ENCODE results near the gene TRERF1. TPM values are rescaled to one million over a fixed set of nuclear protein-coding genes. Genes with fewer than 3 reads are reported as not detected.

The TRERF1 gene
- total RNA-seq, 6 experiments from 2014 or later: 0.29 to 1.2 (median 0.60) TPM

DNA sequence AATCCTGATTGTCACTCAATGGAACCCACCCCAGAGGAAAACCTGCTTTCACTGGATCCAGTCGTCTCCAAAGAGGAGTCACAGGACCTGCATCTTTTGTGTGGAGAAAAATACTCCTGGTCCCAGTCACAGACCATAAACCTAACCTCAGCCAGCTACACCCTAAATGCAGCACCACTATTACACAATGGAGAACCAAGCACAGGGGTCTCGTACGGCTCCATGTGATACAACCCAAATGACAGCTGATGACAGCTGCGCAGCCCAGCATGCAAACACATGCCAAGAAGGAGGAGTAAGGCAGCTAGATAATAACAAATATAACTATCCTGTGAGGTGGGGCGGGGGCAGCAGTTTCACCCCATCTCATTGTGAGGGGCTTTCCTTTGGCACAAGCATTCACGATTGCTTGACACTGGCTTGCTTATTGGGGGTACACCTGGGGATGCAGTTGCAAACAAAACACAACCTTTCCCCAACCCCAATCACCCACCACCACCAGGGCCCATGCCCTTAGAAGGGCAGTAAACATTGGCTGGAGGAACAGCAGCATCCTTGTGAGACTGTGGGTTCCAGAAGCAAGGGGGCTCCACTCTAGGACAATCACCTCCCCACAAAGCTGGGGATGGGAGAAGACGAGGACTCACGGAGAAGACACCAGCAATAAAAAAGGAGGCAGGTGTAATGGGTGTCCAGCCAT is 51.5 kb downstream of the TRERF1 start:
- Histone ChIP-seq H3K27me3 (no peaks in the 10 kb centered on the region), H3K36me3 (no peaks in the 10 kb centered on the region), H3K9me3 (no peaks in the 10 kb centered on the region), H3K27ac (no peak overlapping the region), H3K4me3 (no peak overlapping the region), H3K4me1 (no peaks in the 10 kb centered on the region)
- ATAC-seq: no peak
- TF ChIP-seq POLR2A (IDR thresholded peaks at IDR 0.05) (no peak), CTCF (IDR thresholded peaks at IDR 0.05) (no peak)
- WGBS (ENCODE audit: insufficient coverage, low coverage, low lambda C conversion rate, missing lambda C conversion rate): 75% methylated on average over 8 of the region's 8 CpGs
- DNase-seq: peak in 1 of 3 donors; percentile 26
- intact Hi-C loops (cut with DNase I): no loop called here

GRCh38 chr6:42396720-42397119 is 55.0 kb downstream of the TRERF1 start:
- WGBS (ENCODE audit: insufficient coverage, low coverage, low lambda C conversion rate, missing lambda C conversion rate): 97% methylated on average over 3 of the region's 3 CpGs
- intact Hi-C loops (cut with DNase I): no loop called here

GRCh38 chr6:42394881-42395620 is 56.7 kb downstream of the TRERF1 start:
- DNase-seq (peak in 2 of 3 donors; percentile 28 to 39), ATAC-seq (peak in 2 of 4 donors; percentile 31 to 45)
- TF ChIP-seq CTCF (IDR thresholded peaks at IDR 0.05): no peak
- TF ChIP-seq POLR2A (IDR thresholded peaks at IDR 0.05): no peak
- H3K27me3 ChIP-seq: no peaks in the 10 kb centered on the region
- intact Hi-C loops (cut with DNase I): no loop called here
- no peak overlapping the region for H3K4me3 ChIP-seq
- H3K4me1 ChIP-seq: no peaks in the 10 kb centered on the region
- H3K36me3 ChIP-seq: no peaks in the 10 kb centered on the region
- 69% methylated on average over 6 of the region's 10 CpGs for WGBS (ENCODE audit: insufficient coverage, low coverage, low lambda C conversion rate, missing lambda C conversion rate)
- H3K9me3 ChIP-seq: no peaks in the 10 kb centered on the region
- H3K27ac ChIP-seq: no peak overlapping the region

More at GRCh38 chr6:42396720-42397119, 55.0 kb downstream of the TRERF1 start:
- Histone ChIP-seq H3K4me1 (no peaks in the 10 kb centered on the region), H3K27me3 (no peaks in the 10 kb centered on the region), H3K9me3 (no peaks in the 10 kb centered on the region), H3K36me3 (no peaks in the 10 kb centered on the region), H3K4me3 (no peak overlapping the region), H3K27ac (no peak overlapping the region)
- ATAC-seq: no peak
- peak in 1 of 3 donors; percentile 34 for DNase-seq
- TF ChIP-seq POLR2A (IDR thresholded peaks at IDR 0.05) (no peak), CTCF (IDR thresholded peaks at IDR 0.05) (no peak)

GRCh38 chr6:42394151-42394550 is 57.6 kb downstream of the TRERF1 start:
- DNase-seq (peak in 1 of 3 donors; percentile 38), ATAC-seq (no peak)
- intact Hi-C loops (cut with DNase I): no loop called here
- TF ChIP-seq POLR2A (IDR thresholded peaks at IDR 0.05): no peak
- no peak for TF ChIP-seq CTCF (IDR thresholded peaks at IDR 0.05)
- Histone ChIP-seq H3K27me3 (no peaks in the 10 kb centered on the region), H3K27ac (no peak overlapping the region), H3K36me3 (no peaks in the 10 kb centered on the region), H3K4me1 (no peaks in the 10 kb centered on the region), H3K9me3 (no peaks in the 10 kb centered on the region), H3K4me3 (no peak overlapping the region)
- 83% methylated on average over 4 of the region's 4 CpGs for WGBS (ENCODE audit: insufficient coverage, low coverage, low lambda C conversion rate, missing lambda C conversion rate)
